ENCODE data around the gene TMEM184C.

The TMEM184C gene

DNA sequence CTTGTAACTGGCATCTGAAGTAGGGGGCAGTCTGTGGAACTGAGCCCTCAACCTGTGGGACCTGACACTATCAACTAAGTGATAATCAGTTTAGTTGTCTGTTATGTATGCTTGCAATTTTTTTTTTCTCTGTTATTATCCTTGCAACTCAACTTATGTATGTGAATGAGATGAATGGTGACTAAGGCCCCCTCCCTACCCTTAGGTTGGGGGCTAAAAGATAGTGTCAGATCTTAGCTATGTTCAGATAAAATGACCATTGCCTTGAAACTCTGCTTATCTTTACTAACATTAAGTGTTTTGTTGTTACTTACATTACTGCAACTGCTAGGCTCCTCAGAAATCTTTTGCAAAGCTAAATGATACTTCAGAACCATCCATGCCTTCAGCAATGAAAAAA lies 31.5 kb downstream of the TMEM184C start:
- in situ Hi-C loops (cut with HindIII; ENCODE audit: low sequenced_read_pairs) = no loop called here

DNA sequence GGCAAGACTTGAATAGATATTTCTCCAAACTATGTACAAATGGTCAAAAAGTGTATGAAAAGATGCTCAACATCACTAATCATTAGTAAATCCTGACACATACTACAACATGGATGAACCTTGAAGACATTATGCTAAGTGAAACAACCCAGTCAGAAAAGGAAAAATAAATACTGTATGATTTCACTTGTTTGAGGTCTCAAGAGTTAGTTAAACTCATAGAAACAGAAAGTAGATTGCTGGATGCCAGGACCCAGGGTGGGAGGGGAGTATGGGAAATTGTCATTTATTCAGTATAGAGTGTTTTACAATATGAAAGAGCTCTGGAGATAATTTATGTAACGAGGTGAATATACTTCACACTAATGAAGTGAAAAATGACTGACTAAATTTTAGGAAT lies 34.4 kb downstream of the TMEM184C start:
- in situ Hi-C loops (cut with HindIII; ENCODE audit: low sequenced_read_pairs) = no loop called here

GRCh38 chr4:147655639-147656038 lies 38.4 kb downstream of the TMEM184C start:
- in situ Hi-C loops (cut with HindIII; ENCODE audit: low sequenced_read_pairs) = no loop called here

DNA sequence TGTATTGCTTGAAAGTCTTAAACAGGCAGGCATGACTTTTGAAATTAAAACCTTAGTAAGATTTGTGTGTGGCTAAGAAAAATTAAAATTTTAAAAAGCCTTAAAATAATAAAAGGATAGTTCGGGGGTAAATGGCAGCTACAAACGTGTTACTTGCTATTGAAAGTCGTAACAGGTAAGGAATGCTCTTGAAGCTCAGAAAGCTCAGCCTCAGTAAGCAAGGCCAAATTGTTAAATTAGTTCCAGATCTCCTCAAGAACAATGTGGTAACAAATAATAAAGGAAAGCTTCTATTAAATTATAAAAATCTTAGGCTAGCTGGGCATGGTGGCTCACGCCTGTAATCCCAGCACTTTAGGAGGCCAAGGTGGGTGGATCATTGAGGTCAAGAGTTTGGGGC lies 41.3 kb downstream of the TMEM184C start:
- in situ Hi-C loops (cut with HindIII; ENCODE audit: low sequenced_read_pairs) = no loop called here

- in situ Hi-C loops (cut with HindIII; ENCODE audit: low sequenced_read_pairs) = no loop called here
Measured at GRCh38 chr4:147674073-147674472, 56.9 kb downstream of the TMEM184C start.

GRCh38 chr4:147674496-147674895 lies 57.3 kb downstream of the TMEM184C start:
- in situ Hi-C loops (cut with HindIII; ENCODE audit: low sequenced_read_pairs) = no loop called here

DNA sequence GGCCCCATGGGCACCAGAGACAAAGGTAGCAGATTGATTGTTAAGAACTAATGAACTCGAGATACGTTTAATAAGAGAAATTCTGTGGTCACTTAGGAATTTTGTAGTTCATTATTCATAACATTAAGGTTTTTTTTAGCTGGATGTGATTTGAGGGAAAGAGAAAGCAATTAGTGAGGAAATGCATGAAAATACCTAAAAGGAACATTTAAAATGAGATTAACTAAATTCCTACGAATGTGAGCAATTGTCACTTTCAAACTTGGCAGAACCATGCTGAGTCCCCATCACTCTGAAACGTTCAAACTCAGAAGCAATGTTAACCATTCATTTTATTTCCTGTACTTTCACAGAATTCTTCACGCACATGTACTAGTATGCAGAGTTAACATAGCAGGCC lies 60.9 kb downstream of the TMEM184C start:
- in situ Hi-C loops (cut with HindIII; ENCODE audit: low sequenced_read_pairs) = no loop called here

DNA sequence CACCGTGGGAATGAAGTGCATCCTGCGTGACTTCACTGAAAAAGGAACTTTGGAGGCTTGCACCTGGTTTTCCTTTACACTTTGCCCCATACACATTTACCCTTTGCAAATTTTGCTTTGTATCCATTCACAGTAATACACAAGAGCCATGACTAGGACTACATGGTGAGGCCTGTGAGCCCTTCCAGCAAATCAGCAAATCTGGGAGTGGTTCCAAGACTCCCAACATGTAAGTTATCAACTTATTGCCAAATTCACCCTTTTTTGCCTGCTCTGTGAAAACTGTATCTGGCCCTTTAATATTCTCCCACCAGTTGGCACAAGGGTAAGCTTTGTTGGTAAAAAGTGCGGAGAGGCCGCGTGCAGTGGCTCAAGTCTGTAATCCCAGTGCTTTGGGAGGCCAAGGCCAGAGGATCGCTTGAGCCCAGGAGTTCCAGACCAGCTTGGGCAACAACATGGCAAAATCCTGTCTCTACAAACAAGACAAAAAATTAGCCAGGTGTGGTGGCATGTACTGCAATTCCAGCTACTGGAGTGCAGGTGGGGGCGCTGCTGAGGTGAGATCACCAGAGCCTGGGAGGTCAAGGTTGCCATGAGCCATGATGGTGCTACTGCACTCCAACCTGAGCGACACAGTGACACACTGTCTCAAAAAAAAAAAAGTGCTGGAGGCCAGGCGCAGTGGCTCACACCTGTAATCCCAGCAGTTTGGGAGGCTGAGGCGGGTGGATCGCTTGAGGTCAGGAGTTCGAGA lies 61.8 kb downstream of the TMEM184C start:
- in situ Hi-C loops (cut with HindIII; ENCODE audit: low sequenced_read_pairs) = no loop called here

- in situ Hi-C loops (cut with HindIII; ENCODE audit: low sequenced_read_pairs) = no loop called here
Measured at GRCh38 chr4:147682755-147683154, 65.6 kb downstream of the TMEM184C start.

DNA sequence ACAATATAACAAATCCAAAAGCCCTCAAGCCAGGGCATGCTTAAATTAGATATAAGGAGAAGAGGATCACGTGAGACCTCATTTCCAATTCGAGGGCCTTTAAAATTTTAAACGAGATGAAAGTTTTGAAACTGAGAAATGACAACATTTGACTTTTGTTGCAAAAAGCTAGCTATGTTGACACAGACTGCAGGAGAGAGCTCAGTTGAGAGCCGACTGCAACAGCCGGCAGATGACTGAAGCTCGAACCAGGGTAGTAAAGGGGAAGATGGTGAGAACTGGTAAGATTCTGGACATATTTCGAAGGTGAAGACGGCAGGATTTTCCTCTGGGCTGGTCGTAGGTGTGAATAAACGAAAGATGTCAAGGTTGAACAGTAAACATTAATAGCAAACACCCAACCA lies 66.0 kb downstream of the TMEM184C start:
- in situ Hi-C loops (cut with HindIII; ENCODE audit: low sequenced_read_pairs) = no loop called here

DNA sequence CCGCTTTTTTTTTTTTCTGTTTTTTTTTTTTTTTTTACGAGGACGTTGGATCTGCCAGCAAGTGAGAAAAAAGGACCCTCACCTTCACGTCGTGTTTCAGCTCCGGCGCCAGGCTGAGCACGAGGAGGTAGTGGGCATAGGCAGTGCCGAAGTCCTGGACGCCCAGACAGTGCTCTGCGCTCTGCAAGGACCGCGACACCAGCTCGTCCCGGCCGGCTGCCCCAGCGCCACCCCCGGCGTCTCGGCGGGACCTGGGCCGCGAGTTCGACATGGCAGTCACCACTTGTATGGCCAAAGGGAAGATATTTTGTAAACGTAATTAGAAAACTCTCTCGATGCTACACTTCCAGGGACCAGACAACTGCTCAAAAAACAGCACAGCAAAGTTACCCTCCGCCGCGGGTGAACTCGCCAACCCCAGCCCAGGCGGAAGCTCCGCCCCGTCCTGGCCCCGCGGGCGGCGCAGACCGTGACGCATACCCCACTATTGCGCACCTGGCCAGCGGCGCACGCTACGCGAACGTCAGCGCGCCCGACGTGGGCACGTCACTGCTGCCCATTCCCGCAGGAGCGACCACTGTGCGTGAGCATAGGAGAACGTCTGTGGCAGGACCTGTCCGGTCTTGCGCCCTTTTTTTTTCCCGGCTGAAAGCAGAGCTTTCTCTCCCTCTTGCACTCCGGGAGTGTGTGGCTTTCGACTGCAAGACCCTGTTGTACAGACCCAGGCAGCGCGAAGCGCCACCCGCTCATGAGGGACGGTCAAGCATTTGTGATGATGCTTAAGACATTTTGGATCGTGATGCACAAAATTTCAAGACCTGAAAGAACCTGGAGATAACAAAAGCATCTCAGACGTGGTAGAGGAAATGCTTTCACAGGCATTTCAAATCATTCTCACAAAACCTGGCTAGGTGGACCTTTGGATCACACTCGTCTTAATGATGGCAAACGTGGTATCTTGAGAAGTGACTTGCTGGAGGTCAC lies 66.8 kb downstream of the TMEM184C start, which contains the start of gene PRMT9:
Gene PRMT9, minus strand, starts transcription at position 447 of the 984 bp plus-strand sequence. Its CDS starts 176 bp downstream, at position 271.
- in situ Hi-C loops (cut with HindIII; ENCODE audit: low sequenced_read_pairs) = no loop called here

- in situ Hi-C loops (cut with HindIII; ENCODE audit: low sequenced_read_pairs) = no loop called here
Measured at GRCh38 chr4:147689067-147689466, 71.9 kb downstream of the TMEM184C start.

GRCh38 chr4:147691820-147692219 lies 74.6 kb downstream of the TMEM184C start:
- in situ Hi-C loops (cut with HindIII; ENCODE audit: low sequenced_read_pairs) = no loop called here

- in situ Hi-C loops (cut with HindIII; ENCODE audit: low sequenced_read_pairs) = no loop called here
Measured at GRCh38 chr4:147693218-147693617, 76.0 kb downstream of the TMEM184C start.

DNA sequence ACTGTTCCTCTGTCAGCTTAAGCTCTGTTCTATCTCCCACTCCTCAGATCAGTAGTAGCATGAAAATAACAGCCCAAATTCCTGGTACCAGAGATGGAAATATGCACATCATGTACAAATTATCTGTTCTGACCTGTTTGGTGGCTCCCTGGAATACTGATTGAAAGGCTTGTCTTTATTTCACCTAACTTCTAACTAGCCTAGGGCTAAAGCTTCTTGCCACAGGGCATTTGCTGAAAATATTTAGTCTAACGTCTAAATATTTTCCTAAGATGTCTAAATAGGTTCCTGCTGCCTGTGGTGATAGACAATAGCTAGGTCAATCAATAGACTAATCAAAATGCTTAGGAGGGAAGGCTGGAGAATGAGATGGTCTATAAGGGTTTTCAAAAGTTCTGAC lies 79.7 kb downstream of the TMEM184C start:
- in situ Hi-C loops (cut with HindIII; ENCODE audit: low sequenced_read_pairs) = no loop called here

DNA sequence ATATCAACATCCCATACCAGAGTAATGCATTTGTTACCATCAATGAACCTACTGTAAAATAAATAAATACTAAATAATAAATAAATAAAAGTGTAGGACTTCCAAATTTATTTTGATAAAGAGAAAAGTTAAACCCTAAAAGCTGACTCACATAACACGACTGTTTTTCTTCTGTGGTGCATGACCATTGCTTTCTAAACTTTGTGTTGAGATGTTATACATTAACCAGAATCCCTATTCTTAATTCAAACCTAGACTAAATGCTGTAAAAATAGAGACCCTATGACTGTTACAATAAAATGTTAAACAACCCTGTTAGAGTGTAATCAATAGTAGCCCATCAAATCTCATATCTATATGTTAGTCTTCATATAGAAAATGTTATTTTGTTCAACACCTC lies 87.6 kb downstream of the TMEM184C start:
- in situ Hi-C loops (cut with HindIII; ENCODE audit: low sequenced_read_pairs) = no loop called here

GRCh38 chr4:147707892-147708672 lies 90.9 kb downstream of the TMEM184C start:
- in situ Hi-C loops (cut with HindIII; ENCODE audit: low sequenced_read_pairs) = no loop called here

DNA sequence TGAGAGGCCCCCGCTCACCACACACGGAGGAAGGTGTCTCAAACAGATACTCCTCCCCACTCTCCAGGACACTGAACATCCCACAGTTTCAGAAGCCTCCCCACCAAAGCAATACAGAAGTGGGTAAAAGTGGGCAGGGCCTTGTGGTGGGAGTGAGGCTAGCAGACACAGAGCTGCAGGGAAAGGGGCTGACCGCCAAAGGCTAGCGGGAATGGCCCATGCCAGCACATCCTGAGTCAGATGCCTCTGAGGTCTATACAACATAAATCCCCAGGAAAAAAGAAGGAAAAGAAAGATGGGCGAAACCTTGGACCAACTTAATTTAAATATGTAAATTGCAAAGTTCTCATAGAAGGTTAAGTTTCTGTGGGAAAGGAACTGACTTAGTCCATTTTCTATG lies 92.8 kb downstream of the TMEM184C start:
- in situ Hi-C loops (cut with HindIII; ENCODE audit: low sequenced_read_pairs) = no loop called here

GRCh38 chr4:147714575-147715401 lies 97.6 kb downstream of the TMEM184C start:
- in situ Hi-C loops (cut with HindIII; ENCODE audit: low sequenced_read_pairs) = no loop called here

- in situ Hi-C loops (cut with HindIII; ENCODE audit: low sequenced_read_pairs) = no loop called here
Measured at GRCh38 chr4:147717878-147718277, 100.7 kb downstream of the TMEM184C start.

Measured in endothelial cell of hepatic sinusoid (primary cell).